ENCODE data around the gene FXYD1. TPM values are rescaled to one million over a fixed set of nuclear protein-coding genes. Genes with fewer than 3 reads are reported as not detected.

Gene FXYD1
- total and polyA plus RNA-seq, 2 of the 8 experiments (the other 6 are each of a cell fraction or from before 2014, with no cell fraction given): 1.6 to 8.1 TPM

- Histone ChIP-seq H4K91ac (replicated peaks; ENCODE audit: insufficient read length, low read length) (no peak overlapping the region), H2BK12ac (ENCODE audit: low read depth, low read length) (no peak overlapping the region), H3K18ac (ENCODE audit: extremely low read depth, low read length) (no peak overlapping the region), H3K4me1 (replicated peaks in 1 of 4; ENCODE audit: control insufficient read depth in 3 of 4, insufficient read depth in 4 of 4, low read length in 3 of 4) (no peaks in the 10 kb centered on the region), H3K9ac (replicated peaks in 1 of 4; ENCODE audit: extremely low read depth in 1 of 4, low read depth in 3 of 4, low read length in 3 of 4) (no peak overlapping the region), H3K56ac (replicated peaks; ENCODE audit: insufficient read length, low read depth, low read length) (no peak overlapping the region), H3K27ac (ENCODE audit: low read depth, low read length) (no peak overlapping the region), H4K20me1 (replicated peaks in 1 of 2; ENCODE audit: control insufficient read depth in 1 of 2, insufficient read depth in 2 of 2, low read length in 2 of 2) (no peaks in the 10 kb centered on the region), H3K14ac (ENCODE audit: insufficient read length) (no peak overlapping the region), H3K9me3 (ENCODE audit: insufficient read depth in 2 of 2, low read depth in 1 of 2, low read length in 1 of 2) (0 out of 4 replicates have a peak, but pooled peaks cover 0 to 2% of the 10 kb centered on the region in 2 experiments), H3K27me3 (replicated peaks in 1 of 4; ENCODE audit: control insufficient read depth in 3 of 4, extremely low read depth in 1 of 4, insufficient read depth in 3 of 4, low read length in 3 of 4) (no peaks in the 10 kb centered on the region), H2AFZ (ENCODE audit: low read length) (no peak overlapping the region), H3K79me1 (ENCODE audit: low read depth, low read length) (no peaks in the 10 kb centered on the region; the same call in 1 of the 2 replicates), H3K4ac (replicated peaks; ENCODE audit: insufficient read length, low read depth, low read length) (no peak overlapping the region), H3K36me3 (ENCODE audit: control insufficient read depth in 2 of 4, insufficient read depth in 4 of 4, low read length in 3 of 4) (peaks cover 5 to 31% (median 22%) of the 10 kb centered on the region in 4 experiments; a peak in 7 of 8 replicates), H2BK20ac (ENCODE audit: low read length) (no peak overlapping the region), H2AK5ac (ENCODE audit: low read depth, low read length) (no peak overlapping the region), H3K23ac (ENCODE audit: insufficient read length) (no peak overlapping the region), H2BK15ac (ENCODE audit: low read length) (no peak overlapping the region), H4K5ac (ENCODE audit: insufficient read length, low read depth, low read length) (no peak overlapping the region), H2BK5ac (ENCODE audit: low read depth, low read length) (no peak overlapping the region), H2BK120ac (replicated peaks; ENCODE audit: low read depth, low read length) (no peak overlapping the region), H3K79me2 (ENCODE audit: control insufficient read depth in 1 of 2, insufficient read depth in 2 of 2, low read length in 2 of 2) (no peaks in the 10 kb centered on the region), H4K8ac (ENCODE audit: extremely low read depth, insufficient read depth, low read length) (peak overlapping the region; percentile 23; the same call in 1 of the 2 replicates), H3K4me2 (ENCODE audit: insufficient read depth in 1 of 2, low read depth in 2 of 2, low read length in 2 of 2) (no peak overlapping the region), H3K4me3 (ENCODE audit: extremely low read depth in 1 of 4, insufficient read depth in 2 of 4, low read depth in 3 of 4, low read length in 4 of 4) (no peak overlapping the region), H3K23me2 (ENCODE audit: low read depth, low read length) (no peaks in the 10 kb centered on the region)
- 91% methylated on average over 17 of the region's 18 CpGs; no CpG with 5 or more reads in 1 of the 2 experiments for WGBS, 2 experiments (ENCODE audit: extremely low coverage in 1 of 2, insufficient coverage in 1 of 2, insufficient read length in 1 of 2, insufficient replicate concordance in 2 of 2, low coverage in 1 of 2, low lambda C conversion rate in 2 of 2, missing lambda C conversion rate in 1 of 2)
- ChIA-PET CTCF (ENCODE audit: partially characterized antibody) (interaction anchor here (1.0 to 3.2 kb wide), 4 partner anchors 10 to 55 kb away, joined by 3 to 16 read pairs (median 4); no protein-coding TSS in a partner anchor), POLR2A (ENCODE audit: partially characterized antibody) (interaction anchor here (0.8 to 1.9 kb wide), 9 partner anchors 10 to 79 kb away, joined by 3 to 8 read pairs (median 3); no protein-coding TSS in a partner anchor)
- FAIRE-seq (no peak), DNase-seq (ENCODE audit: low read depth in 1 of 2, low spot score in 2 of 2) (no peak)
- TF ChIP-seq, protein P1, sequence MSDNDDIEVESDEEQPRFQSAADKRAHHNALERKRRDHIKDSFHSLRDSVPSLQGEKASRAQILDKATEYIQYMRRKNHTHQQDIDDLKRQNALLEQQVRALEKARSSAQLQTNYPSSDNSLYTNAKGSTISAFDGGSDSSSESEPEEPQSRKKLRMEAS (IDR thresholded peaks at IDR 0.05): no peak
- no peak for TF ChIP-seq BRCA1 (IDR thresholded peaks at IDR 0.05; ENCODE audit: low read depth, low read length)
- no peak for TF ChIP-seq POU5F1 (IDR thresholded peaks at IDR 0.05; ENCODE audit: low read depth, low read length)
- TF ChIP-seq TAF7 (optimal IDR thresholded peaks at IDR 0.05; ENCODE audit: borderline replicate concordance, low read depth, low read length): no peak
- no peak for TF ChIP-seq SIN3A (conservative IDR thresholded peaks at IDR 0.05 in 1 of 2, IDR thresholded peaks at IDR 0.05 in 1 of 2; ENCODE audit: low read depth in 1 of 2, low read length in 2 of 2)
- no peak for TF ChIP-seq CBX8 (IDR thresholded peaks at IDR 0.05; ENCODE audit: borderline replicate concordance, low read depth, low read length)
- no peak for TF ChIP-seq RFX5 (IDR thresholded peaks at IDR 0.05; ENCODE audit: borderline replicate concordance, low read depth, low read length)
- no peak for TF ChIP-seq BCL11A (IDR thresholded peaks at IDR 0.05; ENCODE audit: low read depth in 2 of 2, low read length in 2 of 2)
- TF ChIP-seq SP4 (IDR thresholded peaks at IDR 0.05; ENCODE audit: low read length): no peak
- TF ChIP-seq TBP (IDR thresholded peaks at IDR 0.05; ENCODE audit: low read depth, low read length): no peak
- TF ChIP-seq EGR1 (IDR thresholded peaks at IDR 0.05; ENCODE audit: borderline replicate concordance, low read depth, low read length): no peak
- no peak for TF ChIP-seq TEAD4 (IDR thresholded peaks at IDR 0.05; ENCODE audit: low read depth, low read length)
These were observed 30.8 kb downstream of the FXYD1 start for GRCh38 chr19:35169221-35169995.

Measured in H1 (cell line).